ENCODE results near the gene TIPRL. TPM values are rescaled to one million over a fixed set of nuclear protein-coding genes. Genes with fewer than 3 reads are reported as not detected.

Gene TIPRL
- total RNA-seq, 2 donors from 2014 or later: 29.3 to 30.9 TPM

DNA sequence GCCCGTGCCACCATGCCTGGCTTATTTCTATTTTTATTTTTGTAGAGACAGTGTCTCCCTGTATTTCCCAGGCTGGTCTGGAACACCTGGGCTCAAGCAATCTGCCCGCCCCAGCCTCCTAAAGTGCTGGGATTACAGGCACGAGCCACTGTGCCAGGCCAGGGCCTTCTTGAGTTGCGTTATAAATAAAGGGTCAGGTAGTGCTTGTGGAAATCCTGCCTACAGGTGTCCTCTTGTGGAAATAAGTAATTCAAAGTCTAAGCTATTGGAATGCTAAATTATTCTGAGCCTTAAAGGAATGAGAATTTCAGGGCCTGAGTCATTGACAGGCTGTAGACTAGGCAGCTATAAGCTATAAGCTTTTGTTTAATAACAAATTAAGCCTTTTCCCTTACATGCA lies 38.9 kb downstream of the TIPRL start:
- Histone ChIP-seq H3K9ac (ENCODE audit: extremely low read depth, low read length, poor library complexity, severe bottlenecking) (no peak overlapping the region), H3K27me3 (ENCODE audit: control insufficient read depth, insufficient read depth, low read length, poor library complexity, severe bottlenecking) (no peaks in the 10 kb centered on the region), H3K36me3 (ENCODE audit: control insufficient read depth, insufficient read depth, low read length) (no peaks in the 10 kb centered on the region), H3K9me3 (ENCODE audit: control insufficient read depth, low read length) (peaks cover 6% of the 10 kb centered on the region), H3K4me3 (ENCODE audit: low read length) (no peak overlapping the region), H3K4me1 (ENCODE audit: control insufficient read depth, insufficient read depth, low read length) (no peaks in the 10 kb centered on the region), H3K27ac (ENCODE audit: low read depth, low read length) (no peak overlapping the region)
- TF ChIP-seq, protein P1, sequence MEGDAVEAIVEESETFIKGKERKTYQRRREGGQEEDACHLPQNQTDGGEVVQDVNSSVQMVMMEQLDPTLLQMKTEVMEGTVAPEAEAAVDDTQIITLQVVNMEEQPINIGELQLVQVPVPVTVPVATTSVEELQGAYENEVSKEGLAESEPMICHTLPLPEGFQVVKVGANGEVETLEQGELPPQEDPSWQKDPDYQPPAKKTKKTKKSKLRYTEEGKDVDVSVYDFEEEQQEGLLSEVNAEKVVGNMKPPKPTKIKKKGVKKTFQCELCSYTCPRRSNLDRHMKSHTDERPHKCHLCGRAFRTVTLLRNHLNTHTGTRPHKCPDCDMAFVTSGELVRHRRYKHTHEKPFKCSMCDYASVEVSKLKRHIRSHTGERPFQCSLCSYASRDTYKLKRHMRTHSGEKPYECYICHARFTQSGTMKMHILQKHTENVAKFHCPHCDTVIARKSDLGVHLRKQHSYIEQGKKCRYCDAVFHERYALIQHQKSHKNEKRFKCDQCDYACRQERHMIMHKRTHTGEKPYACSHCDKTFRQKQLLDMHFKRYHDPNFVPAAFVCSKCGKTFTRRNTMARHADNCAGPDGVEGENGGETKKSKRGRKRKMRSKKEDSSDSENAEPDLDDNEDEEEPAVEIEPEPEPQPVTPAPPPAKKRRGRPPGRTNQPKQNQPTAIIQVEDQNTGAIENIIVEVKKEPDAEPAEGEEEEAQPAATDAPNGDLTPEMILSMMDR (conservative IDR thresholded peaks at IDR 0.05): no peak
- Mint-ChIP-seq H3K27me3 (ENCODE audit: insufficient read depth) (peaks cover 5% of the 10 kb centered on the region), H3K36me3 (ENCODE audit: low read depth) (no peaks in the 10 kb centered on the region), H3K4me3 (no peak overlapping the region), H3K27ac (no peak overlapping the region), H3K4me1 (peaks cover 2% of the 10 kb centered on the region), H3K9me3 (peaks cover 9% of the 10 kb centered on the region)
- DNase-seq: no peak
- 91 to 100% methylated on average over 1 to 4 of the region's 4 CpGs for WGBS, 2 experiments (ENCODE audit: insufficient coverage in 1 of 2, insufficient read length in 1 of 2)

DNA sequence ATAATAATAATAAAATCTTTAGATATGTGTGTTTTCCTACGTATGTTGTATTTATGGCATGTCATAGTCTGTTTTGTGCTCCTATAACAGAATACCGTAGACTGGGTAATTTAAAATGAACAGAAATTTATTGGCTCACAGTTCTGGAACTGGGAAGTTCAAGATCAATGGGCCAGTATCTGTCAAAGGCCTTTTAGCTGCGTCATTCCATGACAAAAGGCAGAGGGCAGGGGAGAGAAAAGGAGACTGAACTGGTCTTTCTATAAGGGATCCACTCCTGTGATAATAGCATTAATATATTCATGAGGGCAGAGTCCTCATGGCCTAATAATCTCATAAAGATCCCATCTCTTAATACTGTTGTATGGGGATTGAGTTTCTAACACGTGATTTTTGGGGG lies 39.9 kb downstream of the TIPRL start:
- Histone ChIP-seq H3K27me3 (ENCODE audit: control insufficient read depth, insufficient read depth, low read length, poor library complexity, severe bottlenecking) (no peaks in the 10 kb centered on the region), H3K9me3 (ENCODE audit: control insufficient read depth, low read length) (peaks cover 8% of the 10 kb centered on the region), H3K4me1 (ENCODE audit: control insufficient read depth, insufficient read depth, low read length) (no peaks in the 10 kb centered on the region), H3K9ac (ENCODE audit: extremely low read depth, low read length, poor library complexity, severe bottlenecking) (no peak overlapping the region), H3K27ac (ENCODE audit: low read depth, low read length) (no peak overlapping the region), H3K4me3 (ENCODE audit: low read length) (no peak overlapping the region), H3K36me3 (ENCODE audit: control insufficient read depth, insufficient read depth, low read length) (no peaks in the 10 kb centered on the region)
- no peak for DNase-seq
- TF ChIP-seq, protein P1 (conservative IDR thresholded peaks at IDR 0.05): no peak
- Mint-ChIP-seq H3K36me3 (ENCODE audit: low read depth) (no peaks in the 10 kb centered on the region), H3K4me1 (peaks cover 2% of the 10 kb centered on the region), H3K27ac (no peak overlapping the region), H3K27me3 (ENCODE audit: insufficient read depth) (peaks cover 10% of the 10 kb centered on the region), H3K9me3 (peaks cover 9% of the 10 kb centered on the region), H3K4me3 (no peak overlapping the region)
- 80 to 84% methylated on average over 4 of the region's 4 CpGs for WGBS, 2 experiments (ENCODE audit: insufficient coverage in 1 of 2, insufficient read length in 1 of 2)

DNA sequence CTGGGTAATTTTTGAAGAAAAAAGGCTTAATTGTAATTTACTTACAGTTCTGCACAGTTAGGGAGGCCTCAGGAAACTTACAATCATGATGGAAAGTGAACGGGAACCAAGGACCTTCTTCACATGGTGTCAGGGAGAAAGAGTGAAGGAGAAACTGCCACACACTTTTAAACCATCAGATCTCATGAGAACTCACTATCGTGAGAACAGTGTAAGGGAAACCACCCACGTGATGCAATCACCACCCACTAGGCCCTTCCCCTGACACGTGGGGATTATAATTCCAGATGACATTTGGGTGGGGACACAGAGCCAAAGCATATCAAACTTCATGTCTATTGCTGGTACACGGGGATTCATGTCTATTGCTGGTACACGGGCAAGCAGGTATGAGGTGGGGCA lies 41.7 kb downstream of the TIPRL start:
- H3K4me3 Mint-ChIP-seq: no peak overlapping the region
- H3K27me3 Mint-ChIP-seq (ENCODE audit: insufficient read depth): peaks cover 10% of the 10 kb centered on the region
- no peak for DNase-seq
- H3K36me3 Mint-ChIP-seq (ENCODE audit: low read depth): no peaks in the 10 kb centered on the region
- H3K9ac ChIP-seq (ENCODE audit: extremely low read depth, low read length, poor library complexity, severe bottlenecking): no peak overlapping the region
- peaks cover 4% of the 10 kb centered on the region for H3K4me1 ChIP-seq (ENCODE audit: control insufficient read depth, insufficient read depth, low read length)
- H3K9me3 ChIP-seq (ENCODE audit: control insufficient read depth, low read length): peaks cover 8% of the 10 kb centered on the region
- H3K27me3 ChIP-seq (ENCODE audit: control insufficient read depth, insufficient read depth, low read length, poor library complexity, severe bottlenecking): no peaks in the 10 kb centered on the region
- H3K36me3 ChIP-seq (ENCODE audit: control insufficient read depth, insufficient read depth, low read length): no peaks in the 10 kb centered on the region
- no peak overlapping the region for H3K27ac Mint-ChIP-seq
- WGBS, 2 experiments (ENCODE audit: insufficient coverage in 1 of 2, insufficient read length in 1 of 2): 67 to 87% methylated on average over 2 to 6 of the region's 6 CpGs
- peaks cover 6% of the 10 kb centered on the region for H3K4me1 Mint-ChIP-seq
- H3K4me3 ChIP-seq (ENCODE audit: low read length): no peak overlapping the region
- peaks cover 11% of the 10 kb centered on the region for H3K9me3 Mint-ChIP-seq
- TF ChIP-seq, protein P1 (conservative IDR thresholded peaks at IDR 0.05): no peak
- H3K27ac ChIP-seq (ENCODE audit: low read depth, low read length): no peak overlapping the region

Data from endodermal cell (in vitro differentiated cells).